Peyer's patch (tissue), 4 donors: ENCODE data around the gene DNAH8. TPM values are rescaled to one million over a fixed set of nuclear protein-coding genes. Genes with fewer than 3 reads are reported as not detected.

ENCODE experiments used
- DNase-seq, 3 donors: peaks; one replicate each; pipeline ENCODE4 v3.0.0-alpha.2; 2017 to 2019
- H3K27ac ChIP-seq, 4 donors: fragments of 200-600 bp; sonication (generic); one replicate each; pipeline ENCODE4 v1.5.1; 2016 to 2019
- H3K27me3 ChIP-seq, 2 donors: fragments of 200-600 bp; sonication (generic); one replicate each; pipeline ENCODE4 v1.5.1; 2019
- H3K36me3 ChIP-seq, 3 donors: fragments of 200-600 bp; sonication (generic); one replicate each; pipeline ENCODE4 v1.5.1; 2016 to 2019
- H3K4me1 ChIP-seq, 4 donors: fragments of 200-600 bp; sonication (generic); one replicate each; pipeline ENCODE4 v1.5.1; 2016 to 2019
- H3K4me3 ChIP-seq, 4 donors: fragments of 200-600 bp; sonication (generic); 1 replicate in 3 of 4; 2 replicates in 1 of 4; pipeline ENCODE4 v1.5.1; 2016 to 2019; ENCODE audit warnings: mild to moderate bottlenecking in 1 of 4
- H3K9me3 ChIP-seq, 4 donors: fragments of 200-600 bp; sonication (generic); one replicate each; pipeline ENCODE4 v1.5.1; 2016 to 2019; ENCODE audit warnings: mild to moderate bottlenecking in 1 of 4
- POLR2A ChIP-seq, 2 donors: fragments of 450-650 bp; IDR thresholded peaks; one replicate each; pipeline ENCODE4 v1.5.1; 2017; ENCODE audit warnings: antibody characterized with exemption in 2 of 2, mild to moderate bottlenecking in 2 of 2, moderate library complexity in 2 of 2
- total RNA-seq, 4 donors: library from RNA; depleted of rRNA; stranded (reverse); fragments of >200 nt; gene quantifications; one replicate each; pipeline ENCODE4 v1.1.0, GENCODE V29; 2016
- TF ChIP-seq, protein P1 (sequence below), 6 experiments: fragments of 450-650 bp in 4 of 6; fragments of 200-600 bp in 2 of 6; sonication (generic) in 1 of 6; IDR thresholded peaks; one replicate each; pipeline ENCODE4 v1.5.1; 2017 to 2019; ENCODE audit warnings: antibody characterized with exemption in 6 of 6, mild to moderate bottlenecking in 3 of 6, moderate library complexity in 1 of 6

Gene DNAH8
- total RNA-seq, 4 donors from 2014 or later = 0.83 TPM; not detected in 3

- TF ChIP-seq, protein P1, sequence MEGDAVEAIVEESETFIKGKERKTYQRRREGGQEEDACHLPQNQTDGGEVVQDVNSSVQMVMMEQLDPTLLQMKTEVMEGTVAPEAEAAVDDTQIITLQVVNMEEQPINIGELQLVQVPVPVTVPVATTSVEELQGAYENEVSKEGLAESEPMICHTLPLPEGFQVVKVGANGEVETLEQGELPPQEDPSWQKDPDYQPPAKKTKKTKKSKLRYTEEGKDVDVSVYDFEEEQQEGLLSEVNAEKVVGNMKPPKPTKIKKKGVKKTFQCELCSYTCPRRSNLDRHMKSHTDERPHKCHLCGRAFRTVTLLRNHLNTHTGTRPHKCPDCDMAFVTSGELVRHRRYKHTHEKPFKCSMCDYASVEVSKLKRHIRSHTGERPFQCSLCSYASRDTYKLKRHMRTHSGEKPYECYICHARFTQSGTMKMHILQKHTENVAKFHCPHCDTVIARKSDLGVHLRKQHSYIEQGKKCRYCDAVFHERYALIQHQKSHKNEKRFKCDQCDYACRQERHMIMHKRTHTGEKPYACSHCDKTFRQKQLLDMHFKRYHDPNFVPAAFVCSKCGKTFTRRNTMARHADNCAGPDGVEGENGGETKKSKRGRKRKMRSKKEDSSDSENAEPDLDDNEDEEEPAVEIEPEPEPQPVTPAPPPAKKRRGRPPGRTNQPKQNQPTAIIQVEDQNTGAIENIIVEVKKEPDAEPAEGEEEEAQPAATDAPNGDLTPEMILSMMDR (IDR thresholded peaks at IDR 0.05) = no peak
- TF ChIP-seq POLR2A (IDR thresholded peaks at IDR 0.05) = no peak
- H3K27ac ChIP-seq = no peak overlapping the region
- no peaks in the 10 kb centered on the region for H3K9me3 ChIP-seq
- DNase-seq = no peak
- H3K4me3 ChIP-seq = no peak overlapping the region
- no peaks in the 10 kb centered on the region for H3K36me3 ChIP-seq
- no peaks in the 10 kb centered on the region for H3K27me3 ChIP-seq
- no peaks in the 10 kb centered on the region for H3K4me1 ChIP-seq
Measured at GRCh38 chr6:38774929-38775707, 60.0 kb downstream of the DNAH8 start.

DNA sequence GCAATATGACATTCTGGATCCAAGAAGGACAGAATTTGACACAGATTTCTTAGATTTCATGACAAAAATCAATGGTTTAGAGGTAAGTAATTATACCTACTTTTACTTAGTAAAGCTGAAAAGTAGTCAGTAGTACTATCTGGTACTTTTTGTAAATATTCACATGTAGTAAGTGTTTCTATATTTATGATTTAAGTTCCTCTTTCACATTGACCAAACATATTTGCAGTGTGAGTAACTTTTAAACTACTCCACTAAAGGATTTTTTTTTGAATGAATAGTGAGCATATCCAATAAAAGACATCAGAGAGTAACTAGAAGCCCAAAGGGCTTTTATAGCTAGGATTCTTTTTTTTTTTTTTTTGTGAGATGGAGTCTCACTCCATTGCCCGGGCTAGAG lies 60.8 kb downstream of the DNAH8 start:
- no peak overlapping the region for H3K27ac ChIP-seq

DNA sequence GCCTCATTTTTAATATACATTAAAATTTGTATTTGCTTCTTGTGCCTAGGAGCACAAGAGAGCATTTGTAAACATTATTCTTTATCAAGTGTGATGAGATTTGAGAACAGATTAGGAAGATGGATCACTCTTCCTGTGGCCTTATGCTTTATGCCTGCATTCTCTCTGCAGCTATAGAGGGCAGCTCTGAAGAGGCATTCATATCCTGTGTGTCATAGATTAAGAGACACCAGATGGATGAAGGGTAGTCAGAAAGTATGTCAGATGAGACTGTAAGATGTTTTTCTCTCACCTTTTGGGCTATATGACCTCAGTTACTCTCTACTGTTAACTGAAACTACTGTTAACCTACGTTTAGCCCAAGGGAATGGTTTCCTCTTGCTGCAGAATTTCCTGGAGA lies 61.4 kb downstream of the DNAH8 start:
- Histone ChIP-seq H3K4me1 (no peaks in the 10 kb centered on the region), H3K4me3 (no peak overlapping the region), H3K9me3 (no peaks in the 10 kb centered on the region), H3K27ac (no peak overlapping the region), H3K36me3 (no peaks in the 10 kb centered on the region), H3K27me3 (no peaks in the 10 kb centered on the region)
- no peak for DNase-seq
- TF ChIP-seq, protein P1 (IDR thresholded peaks at IDR 0.05) = no peak
- no peak for TF ChIP-seq POLR2A (IDR thresholded peaks at IDR 0.05)

More for the DNA sequence above, 60.8 kb downstream of the DNAH8 start:
- no peaks in the 10 kb centered on the region for H3K36me3 ChIP-seq
- no peak overlapping the region for H3K4me3 ChIP-seq
- H3K27me3 ChIP-seq = no peaks in the 10 kb centered on the region
- H3K9me3 ChIP-seq = no peaks in the 10 kb centered on the region
- no peak for DNase-seq
- no peaks in the 10 kb centered on the region for H3K4me1 ChIP-seq
- TF ChIP-seq, protein P1 (IDR thresholded peaks at IDR 0.05) = no peak
- TF ChIP-seq POLR2A (IDR thresholded peaks at IDR 0.05) = no peak

DNA sequence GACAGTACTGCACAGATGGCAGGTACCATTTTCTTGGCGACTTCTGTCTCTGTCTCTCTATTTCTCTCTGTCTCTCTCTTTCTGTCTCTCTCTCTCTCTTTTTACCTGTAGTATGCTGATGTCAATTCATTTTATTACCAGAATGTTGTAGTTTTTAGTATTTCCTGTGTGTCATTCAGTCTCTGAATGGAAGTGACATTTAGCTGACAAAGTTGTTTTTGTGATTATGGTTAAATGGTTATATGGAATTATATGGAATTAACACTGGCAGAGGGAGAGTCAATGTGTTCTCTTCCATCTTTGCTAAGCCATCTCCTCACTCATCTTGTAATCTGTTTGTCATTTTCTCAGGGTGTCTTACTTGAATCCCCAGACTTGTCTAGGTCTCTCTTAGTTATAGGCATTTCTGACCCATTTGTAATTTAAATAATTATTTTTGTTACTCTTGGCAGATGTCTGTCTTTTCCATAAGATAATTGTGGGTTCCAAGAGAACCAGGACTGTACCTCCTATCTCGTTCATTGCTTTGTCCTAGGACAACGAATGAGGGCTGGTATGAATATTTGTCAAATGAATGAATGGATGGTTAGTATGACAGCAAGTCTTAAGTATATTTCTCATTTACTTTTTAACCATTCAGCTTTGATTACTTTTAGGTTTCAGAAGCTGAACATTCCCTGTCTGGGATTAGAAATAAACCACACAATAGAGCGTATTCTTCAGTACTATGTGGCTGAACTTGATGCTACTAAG lies 64.4 kb downstream of the DNAH8 start:
- Histone ChIP-seq H3K4me1 (no peaks in the 10 kb centered on the region), H3K9me3 (no peaks in the 10 kb centered on the region), H3K27ac (no peak overlapping the region), H3K4me3 (no peak overlapping the region), H3K36me3 (no peaks in the 10 kb centered on the region), H3K27me3 (no peaks in the 10 kb centered on the region)
- TF ChIP-seq POLR2A (IDR thresholded peaks at IDR 0.05) = no peak
- TF ChIP-seq, protein P1 (IDR thresholded peaks at IDR 0.05) = no peak
- DNase-seq = no peak

- Histone ChIP-seq H3K4me1 (no peaks in the 10 kb centered on the region), H3K9me3 (no peaks in the 10 kb centered on the region), H3K4me3 (no peak overlapping the region), H3K36me3 (no peaks in the 10 kb centered on the region), H3K27ac (no peak overlapping the region), H3K27me3 (no peaks in the 10 kb centered on the region)
- TF ChIP-seq, protein P1 (IDR thresholded peaks at IDR 0.05) = no peak
- no peak for TF ChIP-seq POLR2A (IDR thresholded peaks at IDR 0.05)
- no peak for DNase-seq
Measured at GRCh38 chr6:38782616-38783015, 67.5 kb downstream of the DNAH8 start.
